K562 (cell line): ENCODE data around the gene DLX6. TPM values are rescaled to one million over a fixed set of nuclear protein-coding genes. Genes with fewer than 3 reads are reported as not detected.

Source experiments
- ATF2 ChIP-seq: sonication (generic); formaldehyde crosslinking; IDR thresholded peaks from 2 replicates; pipeline ENCODE4 v1.8.1; 2022; ENCODE audit warnings: missing genetic modification reagents
- CTCFL ChIP-seq: IDR thresholded peaks from 2 replicates; pipeline ENCODE4 v1.6.1; 2011; ENCODE audit warnings: borderline replicate concordance, low read depth, mild to moderate bottlenecking, moderate library complexity, low read length; ENCODE audit not compliant: insufficient read depth, poor library complexity, severe bottlenecking
- GABPB2 ChIP-seq: fragments of 250-450 bp; sonication (Bioruptor Pico); conservative IDR thresholded peaks from 2 replicates; pipeline ENCODE4 v1.5.1; 2021; ENCODE audit warnings: mild to moderate bottlenecking
- HDGF ChIP-seq: fragments of 450-650 bp; IDR thresholded peaks from 2 replicates; pipeline ENCODE4 v1.6.1; 2016
- ZBTB43 ChIP-seq: sonication (generic); formaldehyde crosslinking; IDR thresholded peaks from 2 replicates; pipeline ENCODE4 v1.8.0; 2023; ENCODE audit warnings: mild to moderate bottlenecking, missing genetic modification reagents
- ZEB2 ChIP-seq: fragments of 450-650 bp; IDR thresholded peaks from 2 replicates; pipeline ENCODE4 v1.6.1; 2016
- polyA plus RNA-seq, 8 experiments: library from polyadenylated mRNA; depleted of rRNA in 4 of 8; stranded (reverse) in 5 of 8; unstranded in 3 of 8; fragments of >200 nt; fragmentation: Nextera tagmentation in 2 of 8; fragmentation: Illumina TruSeq in 1 of 8; extraction: Ambion mirVana in 2 of 8; extraction: Trizol in 1 of 8; gene quantifications; 2 replicates each; pipeline versions ENCODE4 v1.2.1 to v1.2.3, GENCODE V29; 2011 to 2014; ENCODE audit warnings: inconsistent platforms in 1 of 8, missing spikeins in 1 of 8
- total RNA-seq, 7 experiments: library from RNA; depleted of rRNA in 6 of 7; stranded (reverse); fragments of >200 nt in 6 of 7; fragmentation: Illumina TruSeq in 2 of 7; extraction: Trizol in 2 of 7; gene quantifications; 2 replicates each; pipeline versions ENCODE4 v1.2.1 to v1.2.3, GENCODE V29; 2011 to 2021; ENCODE audit warnings: low replicate concordance in 1 of 7

The DLX6 gene
- total and polyA plus RNA-seq, 9 of the 15 experiments (the other 6 are each of a cell fraction or from before 2014, with no cell fraction given), result not detected

GRCh38 chr7:96993980-96994379, 11.4 kb upstream of the DLX6 start (continued):
- no peak for TF ChIP-seq ATF2 (CRISPR knock-in tag)
- TF ChIP-seq ZBTB43, result no peak
- TF ChIP-seq HDGF, result no peak
- TF ChIP-seq ZEB2, result no peak
- TF ChIP-seq GABPB2 (CRISPR knock-in tag), result no peak
- TF ChIP-seq CTCFL, result no peak
